CD4-positive, CD25-positive, alpha-beta regulatory T cell (primary cell): ENCODE measurements around the gene C12orf76. TPM values are rescaled to one million over a fixed set of nuclear protein-coding genes. Genes with fewer than 3 reads are reported as not detected.

ENCODE experiments used
- ATAC-seq, 2 donors: fragments of 150-1000 bp; cut with Tn5 transposase; one replicate each; pipeline ENCODE4 v1.10.0; 2021; ENCODE audit warnings: low read depth in 2 of 2, moderate number of reproducible peaks in 2 of 2, moderate library complexity in 1 of 2
- DNase-seq, 3 donors: peaks; one replicate each; pipeline versions ENCODE4 v3.0.0 to v3.0.0-alpha.2; 2012 to 2022; ENCODE audit warnings: mixed read lengths in 1 of 3
- H3K27ac ChIP-seq: one replicate; pipeline ENCODE4 v1.7.0; 2013; ENCODE audit warnings: mild to moderate bottlenecking, low read length; ENCODE audit not compliant: insufficient read depth, poor library complexity, severe bottlenecking
- H3K27me3 ChIP-seq: one replicate; pipeline ENCODE4 v1.7.0; 2013; ENCODE audit warnings: low read length; ENCODE audit not compliant: control insufficient read depth, insufficient read depth
- H3K36me3 ChIP-seq: one replicate; pipeline ENCODE4 v1.7.0; 2013; ENCODE audit warnings: mild to moderate bottlenecking, low read length, moderate library complexity; ENCODE audit not compliant: control insufficient read depth, insufficient read depth
- H3K4me1 ChIP-seq: 2 replicates; pipeline ENCODE4 v1.7.0; 2013; ENCODE audit warnings: mild to moderate bottlenecking, low read length; ENCODE audit not compliant: insufficient read depth, control insufficient read depth, poor library complexity, severe bottlenecking
- H3K4me3 ChIP-seq: one replicate; pipeline ENCODE4 v1.7.0; 2013; ENCODE audit warnings: low read depth, mild to moderate bottlenecking, low read length, moderate library complexity
- H3K9me3 ChIP-seq, 2 experiments: 1 replicate in 1 of 2; 2 replicates in 1 of 2; pipeline ENCODE4 v1.7.0; 2013; ENCODE audit warnings: low read length in 2 of 2, mild to moderate bottlenecking in 1 of 2, moderate library complexity in 1 of 2; ENCODE audit not compliant: control insufficient read depth in 2 of 2
- H3K27ac Mint-ChIP-seq, 3 donors: one replicate each; pipeline ENCODE4 v1.8.0; 2020 to 2022; ENCODE audit warnings: mild to moderate bottlenecking in 3 of 3, mixed read lengths in 3 of 3, moderate library complexity in 2 of 3
- H3K27me3 Mint-ChIP-seq: one replicate; pipeline ENCODE4 v1.8.0; 2022; ENCODE audit warnings: mild to moderate bottlenecking, mixed read lengths
- H3K36me3 Mint-ChIP-seq: one replicate; pipeline ENCODE4 v1.8.0; 2020; ENCODE audit warnings: mixed read lengths
- H3K4me1 Mint-ChIP-seq, 4 donors: one replicate each; pipeline ENCODE4 v1.8.0; 2020 to 2022; ENCODE audit warnings: mixed read lengths in 4 of 4, mild to moderate bottlenecking in 1 of 4
- H3K4me3 Mint-ChIP-seq, 4 donors: one replicate each; pipeline ENCODE4 v1.8.0; 2020 to 2022; ENCODE audit warnings: mild to moderate bottlenecking in 4 of 4, mixed read lengths in 4 of 4, moderate library complexity in 3 of 4
- H3K9me3 Mint-ChIP-seq, 7 donors: one replicate each; pipeline ENCODE4 v1.8.0; 2020 to 2022; ENCODE audit warnings: mixed read lengths in 7 of 7, mild to moderate bottlenecking in 3 of 7, moderate library complexity in 2 of 7
- polyA plus RNA-seq, 4 donors: library from polyadenylated mRNA; unstranded; fragments of 300-500 nt; fragmentation: Illumina TruSeq; gene quantifications; one replicate each; pipeline ENCODE4 v1.2.3, GENCODE V29; 2021
- total RNA-seq: library from RNA; stranded (reverse); gene quantifications from one replicate; pipeline ENCODE4 v1.2.3, GENCODE V29; 2022

C12orf76 gene
- total and polyA plus RNA-seq, 5 donors from 2014 or later, result 13.5 to 22.6 (median 17.5) TPM

DNA sequence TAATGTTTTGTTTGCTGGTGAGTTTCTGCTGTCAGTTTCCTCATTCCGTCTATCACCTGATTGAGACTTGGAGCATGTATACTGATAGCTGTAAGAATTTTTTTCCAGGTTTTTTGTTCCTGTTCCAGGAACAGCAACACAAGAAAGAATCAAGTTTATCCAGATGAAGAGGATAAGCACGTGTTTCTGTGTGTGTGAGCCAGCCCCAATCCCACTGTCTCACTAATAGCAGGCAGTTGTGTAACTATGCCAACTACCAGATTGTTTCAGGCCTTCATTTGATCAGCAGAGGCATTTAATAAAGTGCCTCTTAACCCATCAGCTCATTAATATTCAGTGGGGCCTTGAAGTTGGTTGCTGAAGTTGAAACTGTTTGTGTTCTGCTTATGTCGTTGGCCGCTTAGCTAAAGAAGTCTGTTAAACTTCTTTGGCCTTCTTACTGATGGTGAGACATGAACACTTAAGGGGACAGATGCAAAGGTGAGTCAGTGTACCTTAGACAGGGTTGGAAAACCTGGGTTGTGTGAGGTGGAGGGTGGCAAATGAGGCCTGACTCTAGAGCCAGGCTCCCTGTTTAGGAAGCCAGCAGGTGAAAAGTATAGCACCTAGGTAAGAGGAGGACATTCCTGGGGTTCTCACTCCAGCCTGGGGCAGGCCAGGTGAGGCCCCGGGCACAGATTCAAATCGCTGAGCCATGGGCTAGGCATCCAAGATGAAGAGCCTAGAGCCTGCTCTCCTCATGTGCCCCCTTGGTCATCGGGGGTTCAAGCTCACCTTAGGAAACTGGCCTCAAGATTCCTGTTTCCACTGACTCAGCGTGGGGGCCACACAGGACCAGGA is 45.4 kb downstream of the C12orf76 start:
- H3K36me3 Mint-ChIP-seq, result peaks cover 4% of the 10 kb centered on the region
- peaks cover 15 to 91% (median 62%) of the 10 kb centered on the region in 4 donors for H3K4me1 Mint-ChIP-seq
- H3K27ac ChIP-seq, result no peak overlapping the region
- H3K27ac Mint-ChIP-seq, result peak overlapping the region; percentile 81 to 94 (median 91)
- peaks cover 57% of the 10 kb centered on the region for H3K4me1 ChIP-seq
- H3K36me3 ChIP-seq, result peaks cover 7% of the 10 kb centered on the region
- peak overlapping the region; percentile 41 to 51 (median 48) for H3K4me3 Mint-ChIP-seq
- ATAC-seq, result no peak
- H3K9me3 ChIP-seq, result no peaks in the 10 kb centered on the region
- no peak overlapping the region for H3K4me3 ChIP-seq
- H3K27me3 ChIP-seq, result no peaks in the 10 kb centered on the region
- no peak for DNase-seq
- H3K9me3 Mint-ChIP-seq, result no peaks in the 10 kb centered on the region
- no peaks in the 10 kb centered on the region for H3K27me3 Mint-ChIP-seq

GRCh38 chr12:110001596-110001995 is 46.7 kb downstream of the C12orf76 start:
- H3K9me3 Mint-ChIP-seq, result no peaks in the 10 kb centered on the region
- Histone ChIP-seq H3K27me3 (no peaks in the 10 kb centered on the region), H3K4me3 (no peak overlapping the region), H3K27ac (no peak overlapping the region), H3K9me3 (no peaks in the 10 kb centered on the region), H3K4me1 (peaks cover 55% of the 10 kb centered on the region), H3K36me3 (peaks cover 7% of the 10 kb centered on the region)
- peaks cover 20 to 92% (median 61%) of the 10 kb centered on the region in 4 donors for H3K4me1 Mint-ChIP-seq
- H3K36me3 Mint-ChIP-seq, result peaks cover 3% of the 10 kb centered on the region
- H3K27ac Mint-ChIP-seq, result no peak overlapping the region
- DNase-seq (no peak), ATAC-seq (no peak)
- H3K4me3 Mint-ChIP-seq, result peak overlapping the region; percentile 29 to 100 (median 72)
- no peaks in the 10 kb centered on the region for H3K27me3 Mint-ChIP-seq

- H3K4me1 Mint-ChIP-seq, result peaks cover 19 to 84% (median 57%) of the 10 kb centered on the region in 4 donors
Observed at GRCh38 chr12:109999983-110000505, 48.3 kb downstream of the C12orf76 start.

DNA sequence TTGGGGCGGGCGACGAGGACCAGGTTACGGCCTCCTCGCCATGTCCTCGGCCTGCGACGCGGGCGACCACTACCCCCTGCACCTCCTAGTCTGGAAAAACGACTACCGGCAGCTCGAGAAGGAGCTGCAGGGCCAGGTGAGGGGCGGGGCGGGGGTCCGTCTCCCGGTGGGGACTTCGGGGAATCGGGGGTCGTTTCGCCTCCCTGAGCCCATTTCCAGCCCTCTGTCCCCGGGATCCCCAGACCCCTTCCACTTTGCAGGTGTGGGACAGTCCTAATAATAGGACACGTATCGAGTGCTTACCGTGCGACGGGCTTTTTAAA is 48.7 kb downstream of the C12orf76 start:
- Mint-ChIP-seq H3K27ac (peak overlapping the region; percentile 66 to 96 (median 94)), H3K4me3 (peak overlapping the region; percentile 98 to 100 (median 99)), H3K9me3 (no peaks in the 10 kb centered on the region), H3K4me1 (peaks cover 21 to 84% (median 58%) of the 10 kb centered on the region in 4 donors), H3K36me3 (no peaks in the 10 kb centered on the region), H3K27me3 (no peaks in the 10 kb centered on the region)
- Histone ChIP-seq H3K27ac (peak overlapping the region; percentile 49), H3K27me3 (no peaks in the 10 kb centered on the region), H3K4me3 (peak overlapping the region; percentile 83), H3K9me3 (no peaks in the 10 kb centered on the region), H3K4me1 (peaks cover 49% of the 10 kb centered on the region), H3K36me3 (peaks cover 7% of the 10 kb centered on the region)
- no peak for ATAC-seq
- DNase-seq, result peak in 1 of 3 donors; percentile 22

More at GRCh38 chr12:109999983-110000505, 48.3 kb downstream of the C12orf76 start:
- Histone ChIP-seq H3K27ac (peak overlapping the region; percentile 49), H3K27me3 (no peaks in the 10 kb centered on the region), H3K4me3 (peak overlapping the region; percentile 83), H3K36me3 (peaks cover 7% of the 10 kb centered on the region), H3K4me1 (peaks cover 49% of the 10 kb centered on the region), H3K9me3 (no peaks in the 10 kb centered on the region)
- Mint-ChIP-seq H3K4me3 (peak overlapping the region; percentile 98 to 100 (median 99)), H3K27ac (peak overlapping the region; percentile 66 to 96 (median 94)), H3K27me3 (no peaks in the 10 kb centered on the region), H3K36me3 (no peaks in the 10 kb centered on the region), H3K9me3 (no peaks in the 10 kb centered on the region)
- ATAC-seq (no peak), DNase-seq (peak in 1 of 3 donors; percentile 39)

GRCh38 chr12:109998904-109999648 is 49.2 kb downstream of the C12orf76 start, which contains the start of gene ANKRD13A:
ANKRD13A (plus strand) TSS chr12:109999430; CDS start chr12:109999689, 259 bp downstream.
- Histone ChIP-seq H3K27me3 (no peaks in the 10 kb centered on the region), H3K9me3 (no peaks in the 10 kb centered on the region), H3K27ac (peak within 1 kb of the TSS; percentile 66), H3K4me1 (peaks cover 49% of the 10 kb centered on the region), H3K36me3 (peaks cover 7% of the 10 kb centered on the region), H3K4me3 (peak within 1 kb of the TSS; percentile 90)
- Mint-ChIP-seq H3K4me1 (peaks cover 26 to 85% (median 58%) of the 10 kb centered on the region in 4 donors), H3K27me3 (no peaks in the 10 kb centered on the region), H3K4me3 (peak within 1 kb of the TSS; percentile 98 to 100 (median 99)), H3K36me3 (no peaks in the 10 kb centered on the region), H3K9me3 (no peaks in the 10 kb centered on the region), H3K27ac (peak within 1 kb of the TSS; percentile 97 to 99 (median 99))
- DNase-seq (peak; percentile 85 to 96 (median 92)), ATAC-seq (peak; percentile 70 to 75)

GRCh38 chr12:109998241-109998903 is 50.0 kb downstream of the C12orf76 start:
- Mint-ChIP-seq H3K27ac (peak overlapping the region; percentile 97 to 99 (median 99)), H3K9me3 (no peaks in the 10 kb centered on the region), H3K4me1 (peaks cover 27 to 84% (median 58%) of the 10 kb centered on the region in 4 donors), H3K4me3 (peak overlapping the region; percentile 86 to 99 (median 94)), H3K36me3 (no peaks in the 10 kb centered on the region), H3K27me3 (no peaks in the 10 kb centered on the region)
- H3K9me3 ChIP-seq, result no peaks in the 10 kb centered on the region
- H3K4me3 ChIP-seq, result peak overlapping the region; percentile 90
- peak overlapping the region; percentile 66 for H3K27ac ChIP-seq
- ATAC-seq (no peak), DNase-seq (peak in 1 of 3 donors; percentile 17)
- H3K4me1 ChIP-seq, result peaks cover 52% of the 10 kb centered on the region
- no peaks in the 10 kb centered on the region for H3K27me3 ChIP-seq
- peaks cover 7% of the 10 kb centered on the region for H3K36me3 ChIP-seq

- peaks cover 27 to 82% (median 55%) of the 10 kb centered on the region in 4 donors for H3K4me1 Mint-ChIP-seq
- H3K9me3 Mint-ChIP-seq, result no peaks in the 10 kb centered on the region
- Histone ChIP-seq H3K9me3 (no peaks in the 10 kb centered on the region), H3K36me3 (no peaks in the 10 kb centered on the region), H3K27ac (no peak overlapping the region), H3K4me1 (peaks cover 59% of the 10 kb centered on the region), H3K4me3 (no peak overlapping the region), H3K27me3 (no peaks in the 10 kb centered on the region)
- H3K27ac Mint-ChIP-seq, result peak overlapping the region; percentile 2 to 97 (median 76)
- H3K36me3 Mint-ChIP-seq, result no peaks in the 10 kb centered on the region
- peak overlapping the region; percentile 90 to 99 (median 94) for H3K4me3 Mint-ChIP-seq
- ATAC-seq (no peak), DNase-seq (no peak)
- no peaks in the 10 kb centered on the region for H3K27me3 Mint-ChIP-seq
Observed at GRCh38 chr12:109997393-109997792, 50.9 kb downstream of the C12orf76 start.
